GM18520 (cell line): ENCODE measurements around the gene CAPN5.

Source experiments
- ATAC-seq: cut with Tn5 transposase; IDR thresholded peaks from one replicate; pipeline ENCODE4 v1.9.1; 2021; ENCODE audit not compliant: unreplicated experiment

CAPN5 gene

GRCh38 chr11:77129069-77129841 lies 62.5 kb downstream of the CAPN5 start:
- ATAC-seq, result no peak

- ATAC-seq, result no peak
Measured at GRCh38 chr11:77129842-77130756, 63.3 kb downstream of the CAPN5 start.

DNA sequence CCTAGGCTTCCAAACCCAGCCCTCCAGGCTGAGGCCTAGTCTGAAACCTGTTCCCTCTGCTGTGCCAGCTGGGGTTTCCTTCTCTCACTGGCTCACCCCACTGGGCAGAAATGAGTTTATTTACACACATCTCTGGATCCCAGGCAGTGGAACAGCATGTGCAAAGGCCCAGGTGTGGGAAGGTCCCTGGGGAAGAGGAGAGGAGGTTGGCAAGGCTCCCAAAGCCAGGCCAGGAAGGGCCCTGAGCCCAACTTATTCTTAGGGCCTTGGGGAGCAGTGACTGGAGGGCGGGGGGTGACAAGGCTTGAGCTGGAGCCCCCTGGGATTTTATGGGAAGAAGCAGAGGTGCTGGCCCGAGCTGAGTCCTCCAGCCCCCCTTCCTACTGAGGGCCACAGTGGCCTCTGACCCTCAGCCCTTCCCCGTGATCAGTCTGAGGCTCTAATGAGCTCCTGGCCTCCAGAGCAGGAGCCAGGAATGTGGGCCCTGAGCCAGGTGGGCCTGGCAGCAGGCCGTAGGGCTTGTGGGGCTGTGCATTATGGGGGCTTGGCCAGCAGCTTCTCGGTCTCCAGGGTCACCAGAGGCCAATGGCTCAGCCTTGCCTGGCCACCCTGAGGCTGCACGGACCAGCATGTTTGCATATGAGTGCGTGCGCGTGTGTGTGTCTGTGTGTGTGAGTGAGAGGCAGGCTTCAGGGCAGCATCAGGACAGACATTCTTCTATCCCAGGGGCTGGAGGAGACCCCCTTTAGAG lies 64.2 kb downstream of the CAPN5 start:
- no peak for ATAC-seq

GRCh38 chr11:77131560-77131959 lies 64.8 kb downstream of the CAPN5 start:
- ATAC-seq, result no peak

DNA sequence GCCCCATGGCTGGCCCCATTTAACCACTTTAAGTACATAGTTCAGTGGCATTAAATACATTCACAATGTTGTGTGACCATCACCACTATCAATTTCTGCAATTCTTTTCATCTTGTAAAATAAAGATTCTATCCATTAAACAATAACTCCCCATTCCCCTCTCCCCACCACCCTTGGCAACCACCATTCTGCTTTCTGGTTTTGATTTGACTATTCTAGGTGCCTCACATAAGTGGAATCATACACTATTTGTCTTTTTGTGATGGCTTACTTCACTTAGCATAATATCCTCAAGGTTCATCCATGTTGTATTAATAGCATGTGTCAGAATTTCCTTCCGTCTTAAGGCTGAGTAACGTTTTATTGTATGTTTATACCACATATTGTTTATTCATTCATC lies 68.3 kb downstream of the CAPN5 start:
- no peak for ATAC-seq

- ATAC-seq, result no peak
Measured at GRCh38 chr11:77136074-77136473, 69.3 kb downstream of the CAPN5 start.

DNA sequence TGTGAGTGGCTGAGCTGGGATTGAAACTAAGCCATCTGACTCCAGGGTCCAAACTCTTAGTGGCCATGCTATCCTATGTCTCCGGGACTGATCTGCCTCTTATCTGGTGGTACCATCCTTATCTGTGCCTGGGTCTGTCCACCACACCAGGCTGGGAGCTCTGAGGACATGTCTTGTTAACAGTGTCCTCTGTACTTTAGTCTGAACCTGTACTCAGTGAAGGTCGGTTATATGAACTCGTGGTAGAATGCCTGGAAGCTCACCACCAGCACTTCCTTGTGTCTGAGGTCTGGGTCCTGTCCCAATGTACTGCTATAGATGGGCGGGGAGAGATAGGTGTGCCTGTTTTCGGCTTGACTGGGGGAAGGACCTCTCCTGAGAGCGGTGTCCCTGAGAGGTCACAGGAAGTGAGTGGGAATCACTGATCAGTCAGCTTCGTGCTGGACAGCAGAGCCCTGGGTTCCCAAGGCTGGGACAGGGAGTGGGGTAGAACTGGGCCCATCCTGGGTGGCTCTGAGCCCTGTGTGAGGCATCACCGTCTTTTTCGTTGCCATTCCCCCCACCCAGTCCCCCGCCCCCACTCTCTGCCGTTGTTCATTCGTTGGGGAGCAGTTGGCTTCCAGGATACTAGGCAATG lies 70.1 kb downstream of the CAPN5 start:
- ATAC-seq, result no peak

DNA sequence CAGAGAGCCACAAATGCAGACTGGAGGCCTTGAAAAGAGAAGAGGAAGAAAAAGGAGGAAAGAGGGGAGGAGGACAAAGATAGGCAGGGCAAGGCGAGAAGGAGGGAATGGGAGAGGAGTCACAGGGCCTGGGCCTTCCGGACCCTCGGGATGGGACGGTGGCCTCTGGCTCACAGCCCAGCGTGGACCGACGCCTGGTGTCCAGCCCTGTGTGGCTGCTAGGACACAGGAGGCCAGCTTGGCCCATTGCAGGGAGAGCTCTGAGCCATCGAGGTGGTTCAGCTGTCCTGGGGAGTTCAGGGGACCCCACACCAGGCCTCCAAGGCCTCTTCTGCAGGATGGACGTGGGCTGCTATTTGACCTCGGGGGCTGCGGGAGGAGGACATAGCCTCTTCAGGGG lies 70.7 kb downstream of the CAPN5 start:
- ATAC-seq, result no peak

- ATAC-seq, result no peak
Measured at GRCh38 chr11:77138106-77138649, 71.4 kb downstream of the CAPN5 start.

DNA sequence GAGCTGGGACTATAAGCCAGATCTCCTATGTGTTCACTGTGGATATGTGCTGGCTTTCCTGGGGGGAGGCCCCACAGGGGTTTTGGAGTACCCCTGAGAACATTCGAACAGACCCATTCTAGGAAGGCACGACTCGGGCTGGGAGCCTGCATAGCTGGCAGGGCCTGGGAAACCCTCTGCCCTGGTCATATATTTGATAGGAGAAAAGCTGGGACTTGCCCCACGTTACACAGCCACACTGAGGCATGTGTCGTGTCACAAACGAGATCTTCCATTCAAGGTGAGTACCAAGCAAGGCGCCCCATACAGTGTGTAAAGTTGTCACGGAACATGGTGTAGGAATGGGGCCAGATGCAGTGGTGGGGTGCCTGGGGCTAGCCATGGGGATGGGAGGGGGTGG lies 72.4 kb downstream of the CAPN5 start:
- ATAC-seq, result no peak

DNA sequence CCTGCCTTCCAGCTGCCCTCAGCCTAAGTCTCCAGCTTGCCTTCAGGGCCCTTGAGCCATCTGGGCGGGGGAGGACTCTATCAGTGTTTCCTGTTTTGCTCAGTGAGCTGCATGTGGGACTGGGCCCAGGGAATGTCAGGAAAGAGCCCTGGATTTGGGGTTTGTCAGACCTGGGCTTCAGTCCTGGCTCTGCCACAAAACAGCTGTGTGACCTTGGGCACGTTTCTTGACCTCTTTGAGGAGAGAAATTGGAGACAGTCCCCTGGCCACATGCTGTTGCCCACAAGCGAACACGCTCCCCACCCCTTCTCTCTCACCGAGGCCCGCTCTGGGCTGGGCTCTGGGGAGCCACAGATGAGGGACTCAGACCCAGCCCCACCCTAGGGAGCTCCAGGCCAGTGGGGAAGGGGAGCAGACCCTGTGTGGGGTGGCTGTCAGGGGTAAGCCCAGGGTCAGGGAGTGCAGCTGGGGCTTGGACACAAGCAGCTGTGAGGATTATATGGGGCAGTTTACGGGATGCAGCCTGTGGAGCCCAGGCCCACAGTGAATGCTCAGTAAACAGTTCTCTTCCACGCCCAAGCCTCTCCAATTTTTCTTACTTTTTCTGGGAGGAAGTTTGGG lies 73.6 kb downstream of the CAPN5 start:
- ATAC-seq, result no peak

DNA sequence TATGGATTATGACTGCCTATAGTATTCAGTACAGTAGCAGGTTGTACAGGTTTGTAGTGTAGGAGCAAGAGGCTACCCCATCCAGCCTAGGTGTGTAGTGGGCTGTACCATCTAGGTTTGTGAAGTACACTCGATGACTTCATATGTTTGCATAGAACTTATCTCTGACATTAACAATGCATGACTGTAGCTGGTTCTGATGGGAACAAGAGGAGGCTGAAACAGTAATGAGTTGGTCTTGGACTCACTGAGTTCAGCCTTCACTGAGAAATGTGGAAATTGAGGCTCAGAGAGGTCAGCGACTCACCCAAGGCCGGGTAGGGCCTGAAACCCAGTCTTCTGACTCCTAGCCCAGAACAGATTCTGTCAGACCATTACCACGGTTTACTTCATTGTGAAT lies 74.3 kb downstream of the CAPN5 start:
- no peak for ATAC-seq

DNA sequence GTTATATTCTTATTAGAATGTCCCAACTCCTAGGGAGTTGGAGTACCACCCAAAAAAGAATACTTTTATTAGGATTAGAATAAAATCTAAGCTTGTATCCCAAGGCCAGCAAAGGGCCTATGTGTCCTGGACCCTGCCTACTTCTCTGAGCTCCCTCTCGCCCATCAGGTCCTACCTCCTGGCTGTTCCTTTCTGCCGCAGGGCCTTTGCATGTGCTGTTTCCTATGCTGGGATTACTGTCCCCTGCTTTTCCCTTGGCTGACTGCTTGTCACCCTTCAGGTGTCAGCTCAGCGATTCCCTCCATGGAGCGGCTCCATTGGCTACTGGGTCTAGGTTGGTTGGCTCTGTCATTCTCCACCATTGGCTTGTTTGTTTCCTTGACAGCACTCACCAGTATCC lies 74.7 kb downstream of the CAPN5 start:
- no peak for ATAC-seq

DNA sequence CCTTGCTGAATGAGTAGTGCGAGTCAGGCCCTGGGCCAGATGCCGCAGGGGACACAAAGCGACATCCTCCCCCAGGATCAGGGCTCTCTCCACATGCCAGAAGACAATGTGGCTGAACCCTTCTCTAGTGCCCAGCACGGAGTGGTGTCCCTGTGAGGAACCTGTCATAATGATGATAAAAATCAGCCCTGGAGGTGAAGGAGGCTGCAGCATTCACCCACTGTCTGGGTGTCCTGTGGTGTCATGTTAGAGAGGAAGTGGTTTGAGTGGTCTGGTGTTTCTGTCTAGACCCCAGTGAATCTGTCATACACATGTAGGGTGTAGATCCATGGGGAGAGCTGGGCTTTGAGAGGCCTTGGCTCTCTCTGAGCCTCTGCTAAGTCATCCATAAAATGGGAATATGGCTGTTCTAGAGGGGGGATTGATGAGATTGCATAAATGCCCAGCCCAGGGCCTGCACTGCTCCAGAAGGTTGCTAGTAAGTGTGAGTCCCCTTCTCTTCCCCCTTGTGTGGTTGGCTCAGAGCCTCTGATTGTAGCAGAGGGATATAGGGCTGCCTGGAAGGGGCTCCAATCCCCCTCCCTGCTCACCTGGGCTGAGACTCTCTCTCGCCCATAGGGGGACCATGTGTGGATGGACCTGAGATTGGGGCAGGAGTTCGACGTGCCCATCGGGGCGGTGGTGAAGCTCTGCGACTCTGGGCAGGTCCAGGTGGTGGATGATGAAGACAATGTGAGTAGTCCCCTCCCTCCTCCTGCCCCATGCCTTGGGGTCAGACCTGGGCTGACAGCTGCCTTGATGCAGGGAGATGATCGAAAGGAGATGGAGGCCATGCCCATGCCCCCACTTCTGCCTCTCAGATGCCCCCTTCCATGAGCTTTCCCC lies 75.6 kb downstream of the CAPN5 start:
- ATAC-seq, result no peak

- ATAC-seq, result no peak
Measured at GRCh38 chr11:77143405-77144020, 76.7 kb downstream of the CAPN5 start.

GRCh38 chr11:77144196-77144856 lies 77.6 kb downstream of the CAPN5 start:
- ATAC-seq, result no peak

GRCh38 chr11:77144857-77145428 lies 78.2 kb downstream of the CAPN5 start:
- ATAC-seq, result no peak
